NCI-H526 treated with DMSO at 0.1 percent for 48 hours (cell line): ENCODE data around the gene POLH.
"Not testable (repeated sequence)": the region's sequence is repeated elsewhere in the genome, so short reads cannot be mapped to it uniquely, and the experiment has no call there.

ENCODE experiments used
- DNase-seq: peaks from one replicate; lab custom pipeline; 2025; lab: John Stamatoyannopoulos, UW

Gene POLH

DNA sequence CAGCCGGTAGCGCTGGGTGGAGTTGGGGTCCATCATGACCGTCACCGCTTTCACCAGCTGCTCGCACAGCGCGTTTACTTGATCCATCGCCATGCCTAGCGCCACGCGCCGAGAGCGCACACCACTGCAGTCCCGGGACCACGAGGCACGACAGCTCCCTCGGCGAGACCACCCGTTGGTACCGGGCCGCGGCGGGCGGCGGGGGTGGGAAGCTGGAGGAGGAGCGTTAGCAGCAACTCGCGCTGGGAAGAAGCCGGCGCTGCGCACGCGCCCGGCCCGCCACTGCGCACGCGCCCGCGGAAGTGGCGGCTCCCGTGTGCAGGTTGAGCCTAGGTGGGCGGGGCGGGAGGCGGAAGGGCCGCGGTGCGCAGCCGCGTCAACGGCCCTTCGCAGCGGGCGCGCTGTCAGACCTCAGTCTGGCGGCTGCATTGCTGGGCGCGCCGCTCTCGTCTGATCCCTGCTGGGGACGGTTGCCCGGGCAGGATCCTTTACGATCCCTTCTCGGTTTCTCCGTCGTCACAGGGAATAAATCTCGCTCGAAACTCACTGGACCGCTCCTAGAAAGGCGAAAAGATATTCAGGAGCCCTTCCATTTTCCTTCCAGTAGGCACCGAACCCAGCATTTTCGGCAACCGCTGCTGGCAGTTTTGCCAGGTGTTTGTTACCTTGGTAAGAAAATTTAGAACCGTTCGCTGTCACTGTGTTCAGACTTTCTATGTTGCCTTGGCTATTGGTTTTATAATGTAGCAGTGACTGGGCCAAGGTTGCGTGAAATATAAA lies at the start of gene POLH, which contains the start of gene XPO5:
Gene POLH (plus strand): TSS at position 414 of the 780 bp plus-strand sequence. CDS start 6,135 bp downstream, outside the sequence.
Gene XPO5 (minus strand): TSS at position 267 of the 780 bp plus-strand sequence. CDS start 174 bp downstream, at position 93.
- DNase-seq: peak; percentile 86

DNA sequence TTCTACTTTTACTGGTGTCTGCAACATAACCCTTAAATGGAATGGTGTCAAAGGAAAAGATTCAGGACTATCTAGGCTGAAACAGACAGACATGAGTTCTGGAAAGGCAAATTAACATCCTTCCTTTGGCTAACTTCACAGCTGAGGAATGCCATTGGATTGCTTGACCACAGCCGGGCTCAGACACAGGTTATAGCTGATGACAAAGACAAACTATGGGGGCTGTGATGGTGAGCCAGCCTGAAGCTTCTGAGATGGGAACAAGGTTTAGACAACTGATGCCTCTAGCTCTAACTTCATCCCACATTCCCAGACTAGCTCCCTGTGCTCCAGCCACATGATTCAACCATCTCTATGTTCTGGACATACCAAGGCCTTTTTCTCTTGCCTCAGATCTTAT lies 43.8 kb upstream of the POLH start:
- DNase-seq: no peak

DNA sequence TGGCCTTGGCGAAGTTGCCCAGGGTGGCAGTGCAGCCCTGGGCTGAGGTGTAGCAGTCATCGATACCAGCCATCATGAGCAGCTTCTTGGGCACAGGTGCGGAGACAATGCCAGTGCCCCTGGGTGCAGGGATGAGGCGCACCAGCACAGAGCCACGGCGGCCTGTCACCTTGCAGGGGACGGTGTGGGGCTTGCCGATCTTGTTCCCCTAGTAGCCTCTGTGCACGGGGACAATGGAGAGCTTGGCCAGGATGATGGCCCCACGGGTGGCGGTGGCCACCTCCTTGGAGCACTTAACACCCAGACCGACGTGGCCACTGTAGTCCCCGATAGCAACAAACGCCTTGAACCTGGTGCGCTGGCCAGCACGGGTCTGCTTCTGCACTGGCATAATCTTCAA lies 37.0 kb upstream of the POLH start:
- DNase-seq: not testable (repeated sequence)

DNA sequence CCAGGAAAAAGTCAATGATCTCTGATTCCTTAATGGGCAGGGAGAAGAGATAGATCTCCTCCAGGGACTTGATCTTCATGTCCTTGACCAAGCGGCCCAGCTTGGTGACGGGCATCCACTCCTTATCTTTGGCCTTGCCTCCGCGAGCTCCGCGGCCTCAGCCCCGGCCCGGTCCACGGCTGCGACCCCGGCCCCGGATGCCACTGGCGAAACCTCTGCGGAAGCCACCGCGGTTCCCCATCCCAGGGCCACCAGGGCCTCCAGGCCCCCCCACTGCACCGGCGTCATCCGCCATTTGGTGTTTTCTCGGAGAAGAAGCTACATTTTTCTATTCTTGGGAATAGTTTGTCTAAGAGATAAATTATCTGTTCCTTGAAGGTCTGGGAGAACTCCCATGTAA lies 36.6 kb upstream of the POLH start:
- DNase-seq: not testable (repeated sequence)

DNA sequence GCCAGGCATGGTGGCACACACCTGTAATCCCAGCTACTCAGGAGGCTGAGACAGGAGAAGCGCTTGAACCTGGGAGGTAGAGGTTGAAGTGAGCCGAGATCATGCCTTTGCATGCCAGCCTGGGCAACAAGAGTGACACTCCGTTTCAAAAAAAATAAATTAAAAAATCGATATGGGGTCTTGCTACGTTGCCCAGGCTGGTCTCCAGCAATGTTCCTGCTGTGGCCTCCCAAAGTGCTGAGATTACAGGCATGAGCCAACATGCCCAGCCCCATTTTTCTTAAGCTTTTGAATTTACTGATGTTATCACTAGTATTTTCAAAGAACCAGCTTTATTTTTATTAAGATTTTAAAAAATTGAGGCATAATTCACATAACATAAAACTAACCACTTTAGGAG lies 35.5 kb upstream of the POLH start:
- DNase-seq: no peak

DNA sequence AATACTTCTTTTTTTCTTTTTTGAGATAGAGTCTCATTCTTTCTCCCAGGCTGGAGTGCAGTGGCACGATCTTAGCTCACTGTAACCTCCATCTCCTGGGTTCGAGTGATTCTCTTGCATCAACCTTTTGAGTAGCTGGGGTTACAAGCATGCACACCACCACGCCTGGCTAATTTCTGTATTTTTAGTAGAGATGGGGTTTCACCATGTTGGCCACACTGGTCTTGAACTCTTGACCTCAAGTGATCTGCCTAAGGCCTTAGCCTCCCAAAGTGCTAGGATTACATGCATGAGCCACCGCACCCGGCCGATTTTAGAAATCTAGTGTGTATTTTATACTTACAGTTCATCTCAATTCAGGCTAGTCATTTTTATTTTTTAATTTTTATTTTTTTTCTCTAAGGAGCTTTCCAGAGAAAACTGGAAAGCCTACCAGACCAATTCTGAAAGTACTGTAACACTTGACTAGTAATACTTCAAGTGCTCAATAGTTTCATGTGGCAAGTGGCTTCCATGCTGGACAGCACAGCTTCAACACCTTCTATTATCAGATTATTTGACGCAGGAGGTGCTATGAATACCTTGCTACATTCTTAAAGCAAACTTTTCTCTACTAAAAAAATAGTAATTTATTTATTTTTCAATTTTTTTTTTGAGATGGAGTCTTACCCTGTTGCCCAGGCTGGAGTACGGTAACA lies 34.1 kb upstream of the POLH start:
- DNase-seq: no peak

DNA sequence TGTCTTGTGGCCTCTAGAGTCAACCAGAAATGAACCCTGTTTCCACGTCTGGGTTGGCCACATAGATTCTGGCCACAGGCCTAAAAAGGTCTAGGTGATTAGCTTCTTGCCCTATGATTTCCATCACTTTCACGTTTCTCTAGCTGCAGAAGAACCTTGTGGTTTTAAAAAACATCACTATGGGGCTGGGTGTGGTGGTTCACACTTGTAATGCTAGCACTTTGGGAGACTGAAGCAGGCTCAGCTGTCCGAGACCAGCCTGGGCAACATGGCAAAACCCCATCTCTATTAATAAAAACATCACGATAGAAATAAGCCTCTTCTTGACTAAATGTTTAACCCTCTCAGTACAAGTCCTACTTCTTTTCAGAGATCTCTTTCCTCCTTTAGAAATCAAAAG lies 31.5 kb upstream of the POLH start:
- DNase-seq: no peak

DNA sequence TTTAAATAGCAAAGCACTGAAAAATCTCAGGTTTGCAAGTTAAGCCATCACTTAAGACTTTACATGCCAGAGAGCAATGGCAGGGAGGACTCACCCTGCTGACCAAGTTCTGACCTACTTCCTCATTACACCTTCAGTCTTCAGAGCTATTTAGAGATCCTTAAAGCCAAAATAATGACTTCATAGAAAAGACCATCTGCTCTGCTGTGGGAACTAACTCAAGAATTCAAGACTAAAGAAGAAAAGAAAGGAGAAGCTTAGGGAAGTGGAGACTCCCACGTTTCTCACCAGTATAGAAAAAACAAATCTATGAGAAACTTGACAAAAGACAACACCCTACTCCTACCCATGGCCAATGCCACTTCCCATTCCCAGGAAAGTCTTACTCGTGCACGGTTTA lies 28.8 kb upstream of the POLH start:
- DNase-seq: no peak

DNA sequence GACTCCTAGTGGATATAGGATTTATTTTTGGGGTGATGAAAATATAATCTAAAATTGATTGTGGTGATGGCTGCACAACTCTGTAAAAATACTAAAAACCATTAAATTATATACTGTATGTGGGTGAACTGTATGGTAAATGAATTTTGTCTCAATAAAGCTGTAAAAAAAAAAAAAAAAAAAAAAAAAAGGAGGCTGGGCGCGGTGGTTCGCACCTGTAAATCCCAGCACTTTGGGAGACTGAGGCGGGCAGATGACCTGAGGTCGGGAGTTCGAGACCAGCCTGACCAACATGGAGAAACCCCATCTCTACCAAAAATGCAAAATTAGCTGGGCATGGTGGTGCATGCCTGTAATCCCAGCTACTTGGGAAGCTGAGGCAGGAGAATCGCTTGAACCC lies 18.4 kb upstream of the POLH start:
- not testable (repeated sequence) for DNase-seq

DNA sequence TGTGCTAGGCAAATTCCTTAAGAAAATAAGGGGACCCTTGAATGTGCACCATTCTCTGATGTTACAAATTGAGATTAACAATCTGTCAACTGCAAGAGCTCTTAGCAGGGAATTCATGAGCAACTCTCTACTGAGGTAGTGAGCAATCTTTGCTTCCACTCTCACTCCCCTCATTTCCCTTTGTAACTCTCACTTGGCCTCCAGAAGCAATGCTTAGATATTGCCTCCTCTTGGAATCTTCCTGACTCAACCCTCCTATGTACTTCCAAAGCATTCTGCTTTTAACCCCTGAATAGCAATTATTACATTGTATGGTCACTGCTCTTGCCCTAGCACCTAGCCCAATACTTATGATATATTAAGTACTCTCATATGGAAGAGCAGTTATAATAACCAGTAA lies 16.7 kb upstream of the POLH start:
- no peak for DNase-seq

DNA sequence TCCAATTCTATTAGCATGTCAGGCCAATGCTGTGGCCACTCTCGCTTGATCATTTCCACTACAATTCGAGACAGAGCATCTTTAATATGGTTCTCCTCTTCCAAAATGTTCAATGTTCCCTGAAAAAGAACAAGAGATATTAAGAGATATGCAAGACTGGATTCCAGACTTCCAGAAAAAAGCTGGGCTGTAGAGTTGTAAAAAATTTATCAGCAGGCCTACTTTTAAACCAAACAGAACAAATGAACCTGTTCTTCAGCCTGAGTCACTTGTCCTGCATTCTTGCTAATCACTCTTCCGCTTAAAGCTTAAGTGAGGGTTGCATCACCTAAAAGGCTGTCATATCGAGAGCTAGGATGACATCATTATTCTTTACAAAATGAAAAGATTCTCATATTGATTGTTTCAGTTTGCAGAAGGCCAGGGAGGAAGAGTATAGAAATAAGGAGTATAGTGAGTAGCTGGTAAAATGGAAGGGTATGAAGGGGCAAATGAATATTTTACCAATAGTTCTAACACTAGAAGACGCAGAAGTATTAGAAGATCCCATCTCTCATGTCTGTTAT lies 5.0 kb upstream of the POLH start:
- DNase-seq: no peak

DNA sequence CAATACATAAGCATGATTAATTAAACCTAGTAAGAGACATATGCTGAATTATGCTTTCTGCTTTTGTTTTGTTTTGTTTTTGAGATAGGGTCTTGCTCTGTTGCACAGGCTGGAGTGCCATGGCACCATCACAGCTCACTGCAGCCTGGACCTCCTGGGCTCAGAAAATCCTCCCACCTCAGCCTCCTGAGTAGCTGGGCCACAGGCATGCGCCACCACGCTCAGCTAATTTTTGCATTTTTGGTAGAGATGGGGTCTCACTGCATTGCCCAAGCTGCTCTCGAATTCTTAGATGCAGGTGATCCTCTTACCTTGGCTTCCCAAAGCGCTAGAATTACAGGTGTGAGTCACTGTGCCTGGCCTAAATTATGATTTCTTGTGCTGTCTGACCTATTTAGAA lies 4.0 kb upstream of the POLH start:
- DNase-seq: no peak

DNA sequence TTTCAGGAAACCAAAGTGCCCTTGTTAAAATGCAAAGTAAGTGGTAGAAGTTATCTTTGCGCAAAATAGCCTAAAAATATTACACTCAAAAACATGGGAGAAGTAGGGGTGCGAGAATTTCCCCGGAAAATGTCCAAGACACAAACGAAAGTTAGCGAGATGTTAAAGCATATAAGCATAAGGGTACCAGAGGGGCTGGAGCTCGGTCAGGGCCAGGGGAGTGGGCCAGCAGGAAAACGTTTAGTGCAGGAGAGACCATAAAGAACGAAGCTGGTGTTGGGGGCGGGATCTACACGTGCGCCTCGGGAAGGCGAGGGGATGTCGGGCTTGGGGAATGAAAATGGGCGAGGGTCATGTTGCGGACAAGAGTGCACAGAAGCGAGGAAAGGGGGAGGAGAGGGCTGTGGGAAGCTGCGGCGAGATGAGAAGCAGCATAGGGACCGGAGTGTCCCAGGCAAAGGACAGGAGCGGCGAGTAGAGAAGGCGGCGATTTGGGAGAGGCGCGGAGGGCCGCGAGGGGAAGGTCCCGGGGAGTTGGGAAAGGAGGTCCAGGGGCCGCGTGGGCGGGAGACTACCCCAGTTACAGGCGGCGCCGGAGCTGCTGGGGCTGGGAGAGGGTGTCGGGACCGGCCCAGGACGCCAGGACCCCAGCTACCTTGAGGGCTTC lies 747 bp upstream of the POLH start:
- peak; percentile 6 for DNase-seq

DNA sequence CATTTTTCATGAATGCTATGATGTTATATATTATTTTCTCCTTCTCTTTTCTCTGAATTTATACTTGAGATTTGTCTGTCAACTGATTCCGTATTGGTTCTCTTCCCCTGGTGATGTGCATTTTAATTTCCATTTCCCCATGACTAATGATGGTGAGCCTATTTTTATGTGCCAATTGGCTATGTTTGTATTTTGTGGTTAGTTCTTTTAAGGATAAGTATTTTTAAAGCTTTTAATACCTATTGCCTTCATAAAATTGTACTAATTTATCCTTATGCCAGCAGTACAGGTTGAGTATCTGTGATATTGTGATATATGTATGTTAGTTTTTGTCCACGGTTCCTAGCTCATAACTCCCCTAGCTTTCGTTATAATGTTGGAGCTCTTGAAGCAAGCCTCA lies 2.8 kb downstream of the POLH start:
- DNase-seq: no peak

DNA sequence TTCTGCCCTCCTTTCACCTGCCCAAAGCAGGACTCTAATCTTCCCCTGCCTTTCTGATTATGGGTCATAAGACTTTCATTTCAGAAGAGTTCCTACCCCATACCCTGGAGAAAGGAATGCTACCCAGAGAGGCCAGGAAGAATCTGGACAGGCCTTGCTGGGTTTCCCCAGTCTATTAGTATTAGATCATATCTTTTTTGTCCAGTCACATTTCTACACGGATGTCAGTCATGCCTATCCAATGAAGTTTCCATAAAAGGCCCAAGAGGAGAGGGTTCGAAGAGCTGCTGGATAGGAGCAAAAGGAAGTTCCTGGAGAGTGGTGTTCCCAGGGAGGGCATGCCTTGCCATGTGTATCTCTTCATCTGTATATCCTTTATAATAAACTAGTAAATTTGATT lies 3.2 kb downstream of the POLH start:
- DNase-seq: no peak

DNA sequence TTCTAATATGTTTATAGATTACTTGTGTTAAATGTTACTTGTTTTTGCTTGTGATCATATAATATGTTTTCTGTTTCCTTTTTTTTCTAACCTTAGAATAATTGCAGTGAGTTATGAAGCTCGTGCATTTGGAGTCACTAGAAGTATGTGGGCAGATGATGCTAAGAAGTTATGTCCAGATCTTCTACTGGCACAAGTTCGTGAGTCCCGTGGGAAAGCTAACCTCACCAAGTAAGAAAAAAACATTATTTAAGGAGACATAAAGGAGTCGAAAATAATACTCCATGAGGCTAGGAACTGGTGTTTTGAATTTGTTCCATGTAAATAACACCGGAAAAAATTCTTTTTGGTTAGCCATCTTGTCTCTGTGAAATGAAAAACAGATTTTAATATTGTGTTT lies 6.9 kb downstream of the POLH start:
- DNase-seq: no peak

DNA sequence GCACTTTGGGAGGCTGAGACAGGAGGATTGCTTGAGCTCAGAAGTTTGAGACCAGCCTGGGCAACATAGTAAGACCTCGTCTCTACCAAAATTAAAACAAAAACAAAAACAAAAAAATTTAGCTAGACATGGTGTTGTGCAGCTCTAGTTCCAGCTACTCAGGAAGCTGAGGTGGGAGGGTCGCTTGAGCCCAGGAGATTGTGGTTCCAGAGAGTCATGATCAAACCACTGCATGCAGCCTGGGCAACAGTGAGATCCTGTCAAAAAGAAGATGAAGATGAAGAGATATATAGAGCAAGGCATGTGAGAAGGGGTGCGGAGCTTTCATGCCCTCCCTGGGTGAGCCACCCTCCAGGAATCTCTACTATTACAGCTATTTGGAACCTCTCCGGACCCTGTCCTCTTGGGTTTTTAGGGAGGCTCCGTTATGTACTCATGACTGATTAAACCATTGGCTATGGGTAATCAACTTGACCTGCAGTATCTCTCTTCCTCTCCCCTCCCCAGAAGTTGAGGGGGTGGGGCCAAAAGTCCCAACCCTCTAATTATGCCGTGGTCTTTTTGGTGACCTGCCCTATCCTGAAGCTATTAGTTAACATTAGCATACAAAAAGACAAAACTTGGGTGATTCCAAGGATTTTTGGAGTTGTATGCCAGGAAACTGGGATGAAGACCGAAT lies 9.0 kb downstream of the POLH start:
- no peak for DNase-seq

DNA sequence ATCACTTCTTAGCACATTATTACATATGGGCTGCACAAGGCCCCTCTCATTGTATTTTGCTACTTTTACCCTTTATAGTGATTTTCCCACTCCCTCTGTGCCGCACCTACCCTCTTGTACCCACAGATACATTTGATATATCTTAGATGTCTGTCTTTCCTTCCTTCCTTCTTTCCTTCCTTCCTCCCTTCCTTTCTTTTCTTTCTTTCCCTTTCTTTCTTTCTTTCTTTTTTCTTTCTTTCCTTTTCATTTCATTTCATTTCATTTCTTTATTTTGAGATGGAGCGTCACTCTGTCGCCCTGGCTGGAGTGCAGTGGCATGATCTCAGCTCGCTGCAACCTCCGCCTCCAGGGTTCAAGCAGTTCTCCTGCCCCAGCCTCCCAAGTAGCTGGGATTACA lies 12.2 kb downstream of the POLH start:
- DNase-seq: no peak

DNA sequence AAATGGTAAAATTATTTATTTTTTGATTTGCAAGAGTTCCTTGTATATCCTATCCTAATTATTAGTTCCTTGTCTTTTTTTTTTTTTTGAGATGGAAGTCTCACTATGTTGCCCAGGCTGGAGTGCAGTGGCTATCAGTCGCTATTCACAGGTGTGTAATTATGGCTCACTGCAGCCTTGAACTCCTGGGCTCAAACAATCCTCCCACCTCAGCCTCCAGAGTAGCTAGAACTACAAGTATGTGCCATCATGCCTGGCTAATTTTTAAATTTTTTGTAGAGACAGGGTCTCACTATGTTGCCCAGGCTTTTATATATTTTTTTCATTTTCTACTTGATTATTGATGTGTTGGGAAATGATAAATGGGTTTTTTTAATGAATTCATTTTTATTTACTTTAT lies 13.6 kb downstream of the POLH start:
- not testable (repeated sequence) for DNase-seq

DNA sequence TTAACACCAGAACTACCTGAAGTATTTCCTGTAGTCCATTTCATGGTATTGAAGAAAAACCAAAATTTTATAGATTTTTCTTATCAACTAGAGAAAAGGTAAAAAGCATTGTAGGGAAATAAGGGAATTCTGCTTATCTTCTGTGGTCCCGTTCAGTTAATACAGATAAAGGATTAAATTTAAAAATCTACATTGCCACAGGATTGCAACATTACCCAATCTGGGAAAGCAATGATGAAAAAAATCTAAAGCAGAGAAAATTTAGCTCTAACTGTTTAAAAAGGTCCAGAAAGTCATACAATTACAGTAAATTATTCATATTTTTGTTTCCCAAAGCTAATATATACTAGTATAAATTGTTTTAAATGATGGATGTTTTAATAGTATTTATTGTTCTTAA lies 18.0 kb downstream of the POLH start:
- DNase-seq: no peak

DNA sequence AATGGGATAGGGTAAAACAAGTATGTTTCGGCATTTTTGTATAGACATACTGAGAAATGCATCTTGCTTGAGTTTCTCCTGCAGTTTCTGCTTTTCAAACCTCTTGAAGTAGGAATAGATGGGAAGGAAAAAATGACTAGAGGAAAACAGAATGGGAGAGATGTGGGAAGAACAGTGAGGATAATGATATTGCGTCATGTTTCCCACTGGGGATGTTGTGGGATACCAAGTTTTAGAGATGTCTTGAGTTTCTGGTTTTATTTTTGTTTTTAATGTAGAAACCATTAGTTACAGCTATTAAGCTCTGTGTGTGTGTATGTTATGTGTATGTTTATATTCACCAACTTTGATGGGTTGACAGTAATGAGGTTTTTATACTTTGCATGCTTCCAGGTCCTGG lies 24.6 kb downstream of the POLH start:
- DNase-seq: no peak

DNA sequence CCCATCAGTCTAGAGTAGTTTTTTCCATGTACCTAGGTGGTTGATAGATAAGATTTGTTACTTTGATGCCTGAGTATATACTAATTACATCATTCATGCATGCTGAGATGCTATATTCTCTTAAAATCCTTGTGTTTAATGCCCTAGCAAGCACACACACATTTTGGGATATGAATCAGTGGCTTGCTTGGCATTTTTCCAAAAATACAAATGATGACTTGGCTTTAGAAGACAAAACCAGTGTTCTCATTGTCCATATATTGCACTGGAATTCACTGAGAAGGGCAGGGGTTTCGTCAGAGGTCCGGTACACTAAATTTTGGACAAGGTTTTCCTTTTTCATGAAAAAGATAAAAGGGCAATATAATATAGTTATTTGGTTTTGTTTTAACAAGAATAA lies 28.2 kb downstream of the POLH start:
- no peak for DNase-seq
